GM23248 (cell line): Measurements from ENCODE around the gene ARHGAP25. TPM values are rescaled to one million over a fixed set of nuclear protein-coding genes. Genes with fewer than 3 reads are reported as not detected.

Experiments
- DNase-seq: peaks from one replicate; pipeline ENCODE4 v3.0.0-alpha.2; 2015
- H2AFZ ChIP-seq: fragments of 200-600 bp; sonication (generic); 2 replicates; pipeline ENCODE4 v1.6.1; 2016; ENCODE audit warnings: antibody characterized with exemption
- H3F3A ChIP-seq: fragments of 200-600 bp; sonication (generic); 2 replicates; pipeline ENCODE4 v1.6.1; 2016; ENCODE audit warnings: mild to moderate bottlenecking, antibody characterized with exemption, mixed run types; ENCODE audit not compliant: insufficient read depth
- H3K27ac ChIP-seq: fragments of 200-600 bp; sonication (generic); 2 replicates; pipeline ENCODE4 v1.5.1; 2016; ENCODE audit warnings: mild to moderate bottlenecking
- H3K27me3 ChIP-seq: fragments of 200-600 bp; sonication (generic); replicated peaks from 2 replicates; pipeline ENCODE4 v1.6.1; 2016; ENCODE audit warnings: mild to moderate bottlenecking; ENCODE audit not compliant: insufficient read depth
- H3K36me3 ChIP-seq: fragments of 200-600 bp; sonication (generic); 2 replicates; pipeline ENCODE4 v1.6.1; 2016; ENCODE audit warnings: low read depth, mild to moderate bottlenecking
- H3K4me1 ChIP-seq: fragments of 200-600 bp; sonication (generic); 2 replicates; pipeline ENCODE4 v1.6.1; 2016; ENCODE audit warnings: mild to moderate bottlenecking; ENCODE audit not compliant: insufficient read depth
- H3K4me2 ChIP-seq: fragments of 200-600 bp; sonication (generic); one replicate; pipeline ENCODE4 v1.6.1; 2016; ENCODE audit warnings: mild to moderate bottlenecking; ENCODE audit not compliant: unreplicated experiment
- H3K4me3 ChIP-seq: fragments of 200-600 bp; sonication (generic); 2 replicates; pipeline ENCODE4 v1.5.1; 2016; ENCODE audit warnings: mild to moderate bottlenecking
- H3K79me2 ChIP-seq: fragments of 200-600 bp; sonication (generic); 2 replicates; pipeline ENCODE4 v1.6.1; 2016; ENCODE audit warnings: mild to moderate bottlenecking; ENCODE audit not compliant: insufficient read depth
- H3K9ac ChIP-seq: fragments of 200-600 bp; sonication (generic); 2 replicates; pipeline ENCODE4 v1.6.1; 2016; ENCODE audit warnings: mild to moderate bottlenecking
- H3K9me2 ChIP-seq: fragments of 200-600 bp; sonication (generic); 2 replicates; pipeline ENCODE4 v1.6.1; 2016; ENCODE audit warnings: mixed run types, mild to moderate bottlenecking, moderate library complexity; ENCODE audit not compliant: insufficient read depth
- H3K9me3 ChIP-seq: fragments of 200-600 bp; sonication (generic); one replicate; pipeline ENCODE4 v1.6.1; 2017; ENCODE audit warnings: low read depth
- H4K20me1 ChIP-seq: fragments of 200-600 bp; sonication (generic); 2 replicates; pipeline ENCODE4 v1.6.0; 2016; ENCODE audit not compliant: insufficient read depth
- EZH2 ChIP-seq: fragments of 200-600 bp; sonication (generic); IDR thresholded peaks from 2 replicates; pipeline ENCODE4 v1.6.1; 2018; ENCODE audit warnings: antibody characterized with exemption, mild to moderate bottlenecking; ENCODE audit not compliant: insufficient read depth, poor library complexity, severe bottlenecking
- EZH2phosphoT487 ChIP-seq: fragments of 200-600 bp; sonication (generic); IDR thresholded peaks from 2 replicates; pipeline ENCODE4 v1.6.1; 2018; ENCODE audit warnings: antibody characterized with exemption, moderate library complexity, mild to moderate bottlenecking, low read depth; ENCODE audit not compliant: insufficient read depth
- WGBS, 2 experiments: methylation state at CpG; one replicate each; pipeline ENCODE4 v1.1.6; 2015 to 2017; ENCODE audit warnings: low lambda C conversion rate in 2 of 2, low coverage in 1 of 2; ENCODE audit errors: missing lambda C conversion rate in 2 of 2; 5-methylcytosine and 5-hydroxymethylcytosine counted together
- in situ Hi-C: fragments of 300-500 bp; cut with MboI; formaldehyde crosslinking; loops from 2 replicates; pipeline ENCODE4 v1.15.0; 2020
- polyA plus RNA-seq: library from polyadenylated mRNA; unstranded; fragments of >200 nt; fragmentation: Nextera tagmentation; extraction: Ambion mirVana; gene quantifications from 2 replicates; pipeline ENCODE4 v1.2.1, GENCODE V29; 2016
- total RNA-seq: library from RNA; depleted of rRNA; stranded (reverse); fragments of >200 nt; shearing (Covaris generic); gene quantifications from 2 replicates; pipeline ENCODE4 v1.2.3, GENCODE V29; 2014

The ARHGAP25 gene
- total and polyA plus RNA-seq, 2 experiments from 2014 or later = not detected

GRCh38 chr2:68824831-68825230, 90.2 kb downstream of the ARHGAP25 start:
- Histone ChIP-seq H3K4me3 (no peak overlapping the region), H3F3A (no peaks in the 10 kb centered on the region), H2AFZ (no peak overlapping the region), H3K4me1 (peaks cover 13% of the 10 kb centered on the region), H3K36me3 (no peaks in the 10 kb centered on the region), H3K27me3 (no peaks in the 10 kb centered on the region), H3K9me3 (no peaks in the 10 kb centered on the region), H3K9ac (no peak overlapping the region), H3K9me2 (no peaks in the 10 kb centered on the region), H3K79me2 (no peaks in the 10 kb centered on the region), H3K27ac (no peak overlapping the region), H3K4me2 (no peak overlapping the region), H4K20me1 (no peaks in the 10 kb centered on the region)
- in situ Hi-C loops = no loop called here
- WGBS, 2 experiments = 31 to 44% methylated on average over 2 of the region's 2 CpGs
- no peak for TF ChIP-seq EZH2phosphoT487
- peak; percentile 62 for DNase-seq

GRCh38 chr2:68825866-68826265, 91.3 kb downstream of the ARHGAP25 start:
- Histone ChIP-seq H3K79me2 (no peaks in the 10 kb centered on the region), H3K36me3 (no peaks in the 10 kb centered on the region), H3K4me2 (no peak overlapping the region), H3K4me3 (no peak overlapping the region), H3K9me3 (no peaks in the 10 kb centered on the region), H3K27ac (no peak overlapping the region), H3K4me1 (peaks cover 14% of the 10 kb centered on the region), H3K9ac (no peak overlapping the region), H3F3A (no peaks in the 10 kb centered on the region), H3K27me3 (no peaks in the 10 kb centered on the region), H3K9me2 (no peaks in the 10 kb centered on the region), H2AFZ (no peak overlapping the region), H4K20me1 (no peaks in the 10 kb centered on the region)
- TF ChIP-seq EZH2 (no peak), EZH2phosphoT487 (no peak)
- no peak for DNase-seq
- WGBS, 2 experiments = 79 to 86% methylated on average over 5 of the region's 5 CpGs
- in situ Hi-C loops = no loop called here

GRCh38 chr2:68827666-68828065, 93.1 kb downstream of the ARHGAP25 start:
- WGBS, 2 experiments = 78 to 86% methylated on average over 4 of the region's 4 CpGs
- in situ Hi-C loops = no loop called here
- DNase-seq = peak; percentile 12

DNA sequence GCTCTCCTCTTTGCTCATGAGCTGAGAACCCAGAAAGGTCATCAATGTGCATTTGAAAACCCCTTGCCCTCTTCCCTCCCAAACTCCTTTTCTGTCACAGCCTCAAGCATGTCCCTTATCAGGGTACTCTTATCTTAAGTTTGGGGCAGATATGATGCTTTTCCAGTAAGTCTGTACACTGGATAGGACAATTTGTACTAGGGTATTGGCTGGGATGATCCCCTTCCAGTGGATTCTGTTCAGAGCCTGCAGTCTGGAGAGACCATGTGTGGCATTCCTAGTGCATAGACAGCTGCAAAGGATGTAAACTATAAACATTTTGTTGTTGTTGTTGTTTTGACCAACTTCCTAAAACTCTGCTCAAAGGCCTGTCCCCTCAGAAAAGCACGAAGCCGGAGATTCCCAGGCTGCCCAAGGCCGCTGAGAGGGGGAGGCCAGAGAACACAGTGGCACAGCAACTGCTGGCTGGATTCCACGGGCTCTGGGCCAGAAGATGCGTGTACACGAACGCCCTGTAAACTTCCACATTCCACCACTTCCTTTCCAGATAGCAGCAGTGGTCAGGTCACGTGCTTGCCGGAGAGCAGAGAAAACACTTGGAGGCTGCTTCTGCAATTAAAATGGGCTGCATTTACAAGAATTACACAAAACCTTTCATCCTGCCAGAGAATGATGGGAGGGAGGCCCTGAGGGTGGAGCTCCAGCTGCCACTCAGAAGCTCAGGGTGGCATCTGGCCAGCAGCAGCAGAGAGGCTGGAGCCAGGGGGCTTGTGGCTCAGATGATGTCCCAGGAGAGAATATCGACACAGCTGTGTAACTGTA, 94.5 kb downstream of the ARHGAP25 start:
- in situ Hi-C loops = no loop called here
- H3K4me2 ChIP-seq = peak overlapping the region; percentile 30
- peaks cover 8% of the 10 kb centered on the region; the same call in 1 of the 2 replicates for H3F3A ChIP-seq
- TF ChIP-seq EZH2phosphoT487 = no peak
- TF ChIP-seq EZH2 = no peak
- no peaks in the 10 kb centered on the region for H3K36me3 ChIP-seq
- H3K27me3 ChIP-seq = no peaks in the 10 kb centered on the region
- H3K4me3 ChIP-seq = peak overlapping the region; percentile 23; the same call in 1 of the 2 replicates
- peak overlapping the region; percentile 14; the same call in 1 of the 2 replicates for H2AFZ ChIP-seq
- DNase-seq = peak; percentile 90
- peaks cover 14% of the 10 kb centered on the region for H3K4me1 ChIP-seq
- H4K20me1 ChIP-seq = no peaks in the 10 kb centered on the region
- H3K27ac ChIP-seq = no peak overlapping the region
- H3K9ac ChIP-seq = no peak overlapping the region
- H3K79me2 ChIP-seq = no peaks in the 10 kb centered on the region
- H3K9me3 ChIP-seq = no peaks in the 10 kb centered on the region
- 1% methylated on average over 10 of the region's 10 CpGs for WGBS, 2 experiments
- H3K9me2 ChIP-seq = no peaks in the 10 kb centered on the region

More at GRCh38 chr2:68827666-68828065, 93.1 kb downstream of the ARHGAP25 start:
- no peak overlapping the region for H3K4me3 ChIP-seq
- no peak overlapping the region for H3K9ac ChIP-seq
- no peaks in the 10 kb centered on the region for H3K79me2 ChIP-seq
- peaks cover 8% of the 10 kb centered on the region; the same call in 1 of the 2 replicates for H3F3A ChIP-seq
- H3K4me2 ChIP-seq = no peak overlapping the region
- no peaks in the 10 kb centered on the region for H3K27me3 ChIP-seq
- H3K36me3 ChIP-seq = no peaks in the 10 kb centered on the region
- no peak overlapping the region for H2AFZ ChIP-seq
- peaks cover 14% of the 10 kb centered on the region for H3K4me1 ChIP-seq
- H4K20me1 ChIP-seq = no peaks in the 10 kb centered on the region
- H3K27ac ChIP-seq = no peak overlapping the region
- H3K9me2 ChIP-seq = no peaks in the 10 kb centered on the region
- no peaks in the 10 kb centered on the region for H3K9me3 ChIP-seq
- TF ChIP-seq EZH2phosphoT487 = no peak
- TF ChIP-seq EZH2 = no peak
